ENCODE data around the gene VIL1.

Gene VIL1

GRCh38 chr2:218398437-218399390 is 20.2 kb upstream of the VIL1 start (continued):
- no peak for TF ChIP-seq ZBTB48 (tag by site-specific recombination; IDR thresholded peaks at IDR 0.05)
- TF ChIP-seq ZNF280D (tag by site-specific recombination; IDR thresholded peaks at IDR 0.05) = no peak
- TF ChIP-seq PATZ1 (tag by site-specific recombination; IDR thresholded peaks at IDR 0.05) = peak; percentile 7; the same call in 1 of the 2 replicates
- peak; percentile 8; the same call in 1 of the 2 replicates for TF ChIP-seq GLIS2 (tag by site-specific recombination; IDR thresholded peaks at IDR 0.05)
- TF ChIP-seq ZNF777 (tag by site-specific recombination; IDR thresholded peaks at IDR 0.05; ENCODE audit: borderline replicate concordance) = no peak
- TF ChIP-seq ZFP3 (tag by site-specific recombination; IDR thresholded peaks at IDR 0.05; ENCODE audit: low read depth) = no peak
- peak; percentile 82; the same call in 1 of the 2 replicates for TF ChIP-seq ZNF341 (tag by site-specific recombination; IDR thresholded peaks at IDR 0.05; ENCODE audit: low read depth)
- no peak for TF ChIP-seq ZNF23 (tag by site-specific recombination; IDR thresholded peaks at IDR 0.05; ENCODE audit: borderline replicate concordance)
- TF ChIP-seq ZNF366 (tag by site-specific recombination; conservative IDR thresholded peaks at IDR 0.05) = no peak
- no peak for TF ChIP-seq ZNF280C (tag by site-specific recombination; IDR thresholded peaks at IDR 0.05)
- TF ChIP-seq ZNF76 (tag by site-specific recombination; IDR thresholded peaks at IDR 0.05; ENCODE audit: borderline replicate concordance, low read depth) = no peak
- TF ChIP-seq RBAK (tag by site-specific recombination; IDR thresholded peaks at IDR 0.05) = no peak
- no peak for TF ChIP-seq ZNF623 (tag by site-specific recombination; IDR thresholded peaks at IDR 0.05)
- no peak for TF ChIP-seq TRIM28 (IDR thresholded peaks at IDR 0.05; ENCODE audit: borderline replicate concordance, low read length)
- no peak for TF ChIP-seq PRDM6 (tag by site-specific recombination; IDR thresholded peaks at IDR 0.05)
- no peak for TF ChIP-seq KLF16 (tag by site-specific recombination; IDR thresholded peaks at IDR 0.05)
- TF ChIP-seq ZNF596 (tag by site-specific recombination; IDR thresholded peaks at IDR 0.05) = no peak
